Suppressor macrophage treated with lipopolysaccharide for 4 hours (primary cell): ENCODE results near the gene HABP4.

Source experiments
- DNase-seq: peaks from one replicate; pipeline ENCODE4 v3.0.0-alpha.2; 2020

HABP4 gene

DNA sequence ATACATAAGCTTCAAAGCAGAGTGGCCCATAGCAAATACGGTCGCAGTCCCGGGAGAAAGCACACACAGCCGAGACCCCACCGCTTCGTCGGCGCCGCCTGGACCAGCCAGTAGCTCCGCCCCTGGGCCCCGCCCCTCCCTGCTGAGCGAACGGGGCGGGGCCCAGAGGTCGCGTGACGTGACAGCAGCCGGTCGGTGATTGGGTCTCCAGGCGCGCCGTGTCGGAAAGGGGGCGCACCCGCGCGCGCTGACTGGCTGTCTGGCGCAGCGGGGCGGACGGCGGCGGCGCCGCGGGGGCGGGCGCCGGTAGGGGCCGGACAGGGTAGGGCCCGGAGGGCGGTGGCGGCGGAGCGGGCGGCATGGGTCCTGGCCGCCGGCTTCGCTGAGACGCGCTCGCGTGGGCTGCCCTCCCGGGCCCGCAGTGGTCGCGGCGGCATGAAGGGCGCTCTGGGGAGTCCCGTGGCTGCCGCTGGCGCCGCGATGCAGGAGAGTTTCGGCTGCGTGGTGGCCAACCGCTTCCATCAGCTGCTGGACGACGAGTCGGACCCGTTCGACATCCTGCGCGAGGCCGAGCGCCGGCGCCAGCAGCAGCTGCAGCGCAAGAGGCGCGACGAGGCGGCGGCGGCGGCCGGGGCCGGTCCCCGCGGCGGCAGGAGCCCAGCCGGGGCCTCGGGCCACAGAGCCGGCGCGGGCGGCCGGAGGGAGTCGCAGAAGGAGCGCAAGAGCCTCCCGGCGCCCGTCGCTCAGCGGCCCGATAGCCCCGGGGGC, at the start of gene HABP4:
Gene HABP4 (plus strand): TSS at position 325 of the 768 bp plus-strand sequence. CDS start 111 bp downstream, at position 436.
- peak; percentile 99 for DNase-seq

GRCh38 chr9:96408409-96409280, 41.3 kb upstream of the HABP4 start:
- no peak for DNase-seq

GRCh38 chr9:96411129-96411838, 38.7 kb upstream of the HABP4 start:
- DNase-seq: no peak

- no peak for DNase-seq
Observed at GRCh38 chr9:96412174-96412913, 37.6 kb upstream of the HABP4 start.

- peak; percentile 62 for DNase-seq
Observed at GRCh38 chr9:96413302-96414221, 36.4 kb upstream of the HABP4 start.

- peak; percentile 81 for DNase-seq
Observed at GRCh38 chr9:96417051-96417586, 32.9 kb upstream of the HABP4 start.

- no peak for DNase-seq
Observed at GRCh38 chr9:96417661-96418082, 32.3 kb upstream of the HABP4 start.

DNA sequence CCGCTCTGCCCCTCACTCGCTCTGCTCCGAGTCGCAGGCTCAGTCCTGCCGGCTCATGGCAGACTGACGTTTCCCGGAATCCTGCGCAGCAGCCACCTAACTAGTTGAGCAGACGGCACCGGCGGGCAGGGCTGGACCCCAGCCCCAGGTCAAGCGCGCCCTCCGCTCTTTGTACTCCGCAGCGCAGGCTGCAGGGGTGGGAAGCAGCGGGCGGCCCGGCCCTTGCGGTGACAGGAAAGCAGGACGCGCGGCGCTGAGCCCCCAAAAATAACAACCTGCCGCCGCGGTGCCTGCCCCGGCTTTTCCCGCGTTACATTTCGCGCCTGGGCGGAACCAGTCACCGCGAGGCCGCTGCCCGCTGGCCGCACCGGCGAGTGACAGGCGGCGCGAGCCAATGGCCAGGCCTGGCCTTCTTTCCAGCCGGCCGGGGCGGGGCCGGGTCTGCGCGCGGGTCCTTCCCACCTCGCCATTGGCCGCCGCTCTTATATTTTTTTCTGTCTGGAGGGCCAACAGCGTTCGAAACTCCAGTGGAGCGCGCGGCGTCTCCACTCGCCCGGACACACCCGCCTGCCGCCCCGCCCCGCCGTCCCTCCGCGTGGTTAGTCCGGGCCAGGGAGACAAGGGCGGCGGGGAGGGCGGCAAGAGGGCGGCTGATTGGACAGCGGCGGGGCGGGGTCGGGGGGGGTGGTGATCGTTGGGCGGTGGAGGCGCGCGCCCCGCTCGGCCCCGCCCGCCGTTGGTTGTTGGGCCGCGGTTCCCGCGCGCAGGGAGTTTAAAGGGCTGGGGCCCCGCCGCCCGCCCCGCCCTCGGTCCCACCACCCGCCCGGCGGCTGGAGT, 31.7 kb upstream of the HABP4 start, which contains the start of gene ZNF367:
Gene ZNF367 (minus strand): TSS at position 288 of the 837 bp plus-strand sequence. CDS start 338 bp downstream, outside the sequence.
- DNase-seq: peak; percentile 97

- peak; percentile 79 for DNase-seq
Observed at GRCh38 chr9:96418920-96419690, 30.9 kb upstream of the HABP4 start.

- no peak for DNase-seq
Observed at GRCh38 chr9:96419691-96419969, 30.3 kb upstream of the HABP4 start.

DNA sequence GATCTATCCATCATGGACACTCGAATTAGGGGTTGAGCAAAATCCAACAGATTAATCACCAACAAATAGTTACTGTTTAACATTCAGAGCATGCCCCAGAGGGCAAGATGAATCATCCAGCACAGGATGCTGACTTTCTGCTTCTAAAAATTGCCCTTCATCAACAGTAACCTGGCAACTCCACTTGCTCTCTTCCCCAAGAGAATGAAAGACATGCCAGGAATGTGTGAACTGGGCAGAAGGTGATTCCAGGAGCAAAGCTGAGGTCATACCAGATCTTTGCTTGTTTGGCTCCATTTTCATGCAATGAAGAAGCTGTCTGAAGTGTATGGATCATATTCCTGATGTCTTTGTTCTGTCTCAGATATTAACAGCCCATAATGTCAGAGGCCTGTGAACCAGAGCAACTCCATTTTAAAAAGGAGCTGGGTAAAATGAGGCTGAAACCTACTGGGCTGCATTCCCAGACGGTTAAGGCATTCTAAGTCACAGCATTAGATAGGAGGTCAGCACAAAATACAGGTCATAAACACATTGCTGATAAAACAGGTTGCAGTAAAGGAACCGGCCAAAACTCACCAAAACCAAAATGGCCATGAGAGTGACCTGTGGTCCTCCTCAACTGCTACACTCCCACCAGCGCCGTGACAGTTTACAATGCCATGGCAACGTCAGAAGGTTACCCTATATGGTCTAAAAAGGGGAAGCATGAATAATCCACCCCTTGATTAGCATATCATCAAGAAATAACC, 29.3 kb upstream of the HABP4 start:
- DNase-seq: peak; percentile 67

DNA sequence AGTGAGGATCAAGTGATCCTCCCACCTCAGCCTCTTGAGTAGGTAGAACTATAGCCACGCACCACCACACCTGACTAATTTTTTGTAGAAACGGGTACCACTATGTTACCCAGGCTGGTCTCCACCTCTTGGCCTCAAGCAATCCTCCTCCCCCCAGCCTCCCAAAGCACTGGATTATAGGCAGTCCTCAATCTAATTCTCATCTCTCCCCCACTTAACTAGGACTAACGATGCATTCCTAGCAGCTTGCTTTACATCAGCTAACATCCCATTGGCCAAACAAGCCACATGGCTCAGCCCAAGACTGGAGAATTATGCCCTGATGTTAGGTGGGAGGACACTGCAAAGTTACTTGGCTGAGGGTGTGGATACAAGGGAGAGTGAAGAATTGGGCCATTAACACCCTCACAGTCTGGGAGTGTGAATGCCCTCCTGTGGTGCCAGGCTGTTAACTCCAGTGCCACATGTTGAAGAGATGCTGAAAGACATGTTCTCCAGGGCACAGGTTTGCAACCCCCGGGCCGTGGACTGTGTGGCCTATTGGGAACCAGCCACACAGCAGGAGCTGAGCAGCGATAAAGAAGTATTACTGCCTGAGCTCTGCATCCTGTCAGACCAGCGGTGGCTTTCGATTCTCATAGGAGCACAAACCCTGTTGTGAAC, 26.5 kb upstream of the HABP4 start:
- DNase-seq: no peak

- no peak for DNase-seq
Observed at GRCh38 chr9:96423985-96424336, 26.0 kb upstream of the HABP4 start.

DNA sequence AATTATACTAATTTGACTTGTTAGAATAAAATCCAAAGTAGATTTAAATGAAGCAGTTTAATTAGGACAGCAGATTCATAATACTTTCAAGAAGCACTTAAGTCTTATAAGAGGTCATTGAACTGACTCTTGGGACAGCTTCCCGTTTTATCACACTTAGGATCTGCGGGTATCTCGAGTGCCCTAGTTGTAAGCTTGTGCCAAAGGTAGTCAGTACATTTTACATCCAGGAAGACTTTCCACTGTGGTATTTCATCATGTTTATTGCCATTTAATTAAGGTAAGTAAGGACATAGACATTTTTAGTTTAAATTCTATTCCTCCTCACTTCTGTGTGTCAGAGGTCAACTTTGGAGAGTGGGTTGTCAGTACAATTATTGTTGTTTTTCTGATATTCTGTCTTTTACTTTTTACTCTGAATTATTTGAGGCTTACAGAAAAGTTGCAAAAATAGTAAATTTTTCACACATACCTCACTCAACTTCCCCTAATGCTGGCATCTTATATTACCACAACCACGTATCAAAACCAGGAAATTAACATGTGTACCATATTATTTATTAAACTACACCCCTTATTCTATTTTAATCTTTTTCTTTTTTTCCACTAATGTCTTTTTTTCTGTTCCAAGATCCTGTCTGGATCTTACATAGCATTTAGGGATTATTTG, 24.3 kb upstream of the HABP4 start:
- DNase-seq: no peak

DNA sequence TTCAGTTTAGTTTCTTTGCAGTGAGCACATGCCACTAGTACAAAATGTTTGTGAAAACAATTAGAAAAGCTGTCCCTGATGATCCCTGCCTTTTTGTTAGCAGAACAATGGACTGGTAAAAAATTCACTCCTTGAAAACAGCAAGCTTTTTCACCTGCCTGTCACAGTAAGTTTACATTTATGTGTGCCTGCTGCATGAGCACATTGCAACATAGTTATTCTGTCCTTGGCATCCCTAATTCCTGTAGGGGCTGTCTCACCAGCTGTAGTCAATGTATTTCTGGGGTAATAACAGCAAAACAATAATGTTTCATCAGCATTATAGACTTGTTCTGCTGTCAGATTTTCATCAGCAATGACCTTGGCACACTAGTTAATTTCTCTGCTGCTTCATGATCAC, 20.2 kb upstream of the HABP4 start:
- DNase-seq: no peak

DNA sequence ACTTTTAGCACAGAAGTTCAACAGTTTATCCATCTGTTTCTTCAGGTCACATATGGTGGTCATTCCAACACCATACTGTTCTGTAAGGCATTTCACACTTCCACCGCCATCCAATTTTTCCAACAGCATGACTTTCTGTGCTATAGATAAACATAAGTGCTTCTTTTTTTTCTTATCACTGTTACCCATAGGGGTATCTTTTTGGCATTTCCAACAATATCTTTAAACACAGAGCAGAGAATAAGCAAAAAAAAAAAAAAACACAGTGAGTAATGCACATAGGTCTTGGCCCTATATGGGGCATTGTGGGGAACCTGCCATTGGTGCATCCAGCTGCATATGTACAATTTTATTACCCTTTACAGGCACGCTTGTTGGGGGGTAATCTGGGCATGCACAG, 19.6 kb upstream of the HABP4 start:
- DNase-seq: no peak

DNA sequence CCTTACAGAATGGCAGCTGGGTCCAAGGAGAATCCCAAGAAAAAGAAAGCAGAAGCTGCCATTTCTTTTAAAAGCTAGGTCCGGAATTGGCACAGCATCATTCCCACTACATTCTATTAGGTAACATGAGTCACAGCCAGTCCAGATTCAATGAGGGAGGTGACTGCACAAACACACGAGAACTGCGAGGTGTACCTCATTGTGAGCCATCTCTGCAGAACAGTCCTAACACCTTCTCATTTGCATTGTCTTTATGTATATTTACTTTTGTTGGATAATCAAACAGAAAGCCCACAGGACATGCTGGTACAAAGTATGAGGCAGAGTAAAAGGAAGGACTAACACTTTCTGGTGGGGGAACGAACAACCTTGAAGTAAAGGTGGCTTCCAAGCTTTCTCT, 14.6 kb upstream of the HABP4 start:
- no peak for DNase-seq

DNA sequence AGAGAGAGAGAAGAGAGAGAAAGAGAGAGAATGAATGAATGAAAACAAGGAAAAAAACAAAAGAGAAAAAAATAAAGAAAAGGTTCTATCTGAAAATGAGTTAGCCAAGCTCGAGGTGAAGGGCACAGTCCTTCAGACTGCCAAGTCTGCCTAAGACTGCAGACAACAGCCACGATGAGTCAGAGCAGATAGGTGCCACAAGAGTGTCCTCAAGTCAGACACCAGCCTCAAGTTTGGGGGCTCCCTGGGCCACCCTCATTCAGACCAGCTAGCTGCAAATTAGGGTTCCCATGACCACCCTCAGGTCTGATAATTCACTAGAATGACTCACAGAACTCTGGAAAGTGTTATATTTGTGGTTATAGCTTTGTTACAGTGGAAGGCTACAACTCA, 13.9 kb upstream of the HABP4 start:
- DNase-seq: no peak
